OCI-LY1 (cell line): Measurements from ENCODE around the gene SLC17A9.

Experiments used
- H2AFZ ChIP-seq: fragments of 200-600 bp; sonication (generic), shearing (Covaris generic); 2 replicates; pipeline ENCODE4 v1.6.0; 2014; ENCODE audit warnings: antibody characterized with exemption, mild to moderate bottlenecking, low read length
- H3F3A ChIP-seq: fragments of 200-600 bp; sonication (generic), shearing (Covaris generic); 2 replicates; pipeline ENCODE4 v1.6.0; 2014; ENCODE audit warnings: mild to moderate bottlenecking, antibody characterized with exemption, low read length, moderate library complexity; ENCODE audit not compliant: insufficient read depth
- H3K27ac ChIP-seq: fragments of 200-600 bp; sonication (generic); 2 replicates; pipeline ENCODE4 v1.5.1; 2014; ENCODE audit warnings: low read length, mixed run types, mild to moderate bottlenecking, low read depth; ENCODE audit not compliant: poor library complexity, severe bottlenecking
- H3K27me3 ChIP-seq: fragments of 200-600 bp; sonication (generic); 2 replicates; pipeline ENCODE4 v1.6.0; 2014; ENCODE audit warnings: antibody characterized with exemption, mild to moderate bottlenecking, low read length, moderate library complexity; ENCODE audit not compliant: insufficient read depth
- H3K36me3 ChIP-seq: fragments of 200-600 bp; sonication (generic); 2 replicates; pipeline ENCODE4 v1.6.1; 2014; ENCODE audit warnings: mild to moderate bottlenecking, antibody characterized with exemption, low read length, moderate library complexity, mixed read lengths; ENCODE audit not compliant: insufficient read depth
- H3K4me1 ChIP-seq: fragments of 200-600 bp; sonication (generic); 2 replicates; pipeline ENCODE4 v1.5.1; 2014; ENCODE audit warnings: mild to moderate bottlenecking, low read length, moderate library complexity; ENCODE audit not compliant: insufficient read depth, severe bottlenecking
- H3K4me2 ChIP-seq: fragments of 200-600 bp; sonication (generic), shearing (Covaris generic); 2 replicates; pipeline ENCODE4 v1.6.1; 2014; ENCODE audit warnings: low read length
- H3K4me3 ChIP-seq: fragments of 200-600 bp; sonication (generic); 2 replicates; pipeline ENCODE4 v1.5.1; 2014; ENCODE audit warnings: low read length, low read depth, mild to moderate bottlenecking, mixed read lengths; ENCODE audit not compliant: poor library complexity, severe bottlenecking
- H3K79me2 ChIP-seq: fragments of 200-600 bp; shearing (Covaris generic); 2 replicates; pipeline ENCODE4 v1.6.1; 2016; ENCODE audit warnings: mixed run types, low read length, mixed read lengths; ENCODE audit not compliant: insufficient read depth
- H3K9ac ChIP-seq: fragments of 200-600 bp; sonication (generic), shearing (Covaris generic); 2 replicates; pipeline ENCODE4 v1.6.1; 2014; ENCODE audit warnings: mild to moderate bottlenecking, low read length, mixed read lengths
- H3K9me2 ChIP-seq: fragments of 200-600 bp; sonication (generic), shearing (Covaris generic); 2 replicates; pipeline ENCODE4 v1.6.1; 2014; ENCODE audit warnings: low read depth, mild to moderate bottlenecking, low read length, mixed read lengths
- H3K9me3 ChIP-seq: fragments of 200-600 bp; shearing (Covaris generic); 2 replicates; pipeline ENCODE4 v1.6.1; 2014; ENCODE audit warnings: low read length, mixed read lengths
- H4K20me1 ChIP-seq: fragments of 200-600 bp; sonication (generic), shearing (Covaris generic); 2 replicates; pipeline ENCODE4 v1.6.0; 2016; ENCODE audit warnings: mild to moderate bottlenecking, low read length; ENCODE audit not compliant: insufficient read depth
- CTCF ChIP-seq: fragments of 200-600 bp; sonication (generic), shearing (Covaris generic); IDR thresholded peaks from 2 replicates; pipeline ENCODE4 v1.5.1; 2017; ENCODE audit warnings: mild to moderate bottlenecking, antibody characterized with exemption, low read length, moderate library complexity, mixed read lengths
- EZH2 ChIP-seq: fragments of 200-600 bp; sonication (generic), shearing (Covaris generic); IDR thresholded peaks from 2 replicates; pipeline ENCODE4 v1.8.0; 2017; ENCODE audit warnings: borderline replicate concordance, mixed run types, mild to moderate bottlenecking, antibody characterized with exemption, low read length, moderate library complexity, mixed read lengths

The SLC17A9 gene

GRCh38 chr20:62964700-62965099 lies 12.2 kb downstream of the SLC17A9 start:
- peaks cover 29% of the 10 kb centered on the region for H3K36me3 ChIP-seq
- H3K4me1 ChIP-seq: no peaks in the 10 kb centered on the region
- no peaks in the 10 kb centered on the region for H3K79me2 ChIP-seq
- H3K9me2 ChIP-seq: no peaks in the 10 kb centered on the region
- H3K27ac ChIP-seq: no peak overlapping the region
- H3K4me3 ChIP-seq: no peak overlapping the region
- no peaks in the 10 kb centered on the region for H3K9me3 ChIP-seq
- H3K4me2 ChIP-seq: no peak overlapping the region
- H3F3A ChIP-seq: no peaks in the 10 kb centered on the region
- H3K9ac ChIP-seq: no peak overlapping the region
- H2AFZ ChIP-seq: no peak overlapping the region
- H4K20me1 ChIP-seq: no peaks in the 10 kb centered on the region
- H3K27me3 ChIP-seq: no peaks in the 10 kb centered on the region
- no peak for TF ChIP-seq CTCF
- TF ChIP-seq EZH2: no peak

GRCh38 chr20:62965363-62965771 lies 12.9 kb downstream of the SLC17A9 start:
- Histone ChIP-seq H3K36me3 (peaks cover 29% of the 10 kb centered on the region), H3K4me3 (no peak overlapping the region), H3K79me2 (no peaks in the 10 kb centered on the region), H3K4me1 (no peaks in the 10 kb centered on the region), H2AFZ (no peak overlapping the region), H3K4me2 (no peak overlapping the region), H3K9me3 (no peaks in the 10 kb centered on the region), H4K20me1 (no peaks in the 10 kb centered on the region), H3K27ac (no peak overlapping the region), H3K9ac (no peak overlapping the region), H3K27me3 (no peaks in the 10 kb centered on the region), H3K9me2 (no peaks in the 10 kb centered on the region), H3F3A (no peaks in the 10 kb centered on the region)
- TF ChIP-seq EZH2: no peak
- no peak for TF ChIP-seq CTCF

- Histone ChIP-seq H3K4me1 (no peaks in the 10 kb centered on the region), H3K9ac (no peak overlapping the region), H3K9me2 (no peaks in the 10 kb centered on the region), H3K4me2 (no peak overlapping the region), H3F3A (no peaks in the 10 kb centered on the region), H3K27me3 (no peaks in the 10 kb centered on the region), H3K79me2 (no peaks in the 10 kb centered on the region), H3K27ac (no peak overlapping the region), H3K4me3 (no peak overlapping the region), H2AFZ (no peak overlapping the region), H4K20me1 (no peaks in the 10 kb centered on the region), H3K36me3 (peaks cover 29% of the 10 kb centered on the region), H3K9me3 (no peaks in the 10 kb centered on the region)
- TF ChIP-seq EZH2 (no peak), CTCF (no peak)
Measured at GRCh38 chr20:62966212-62967148, 14.0 kb downstream of the SLC17A9 start.
